Lower leg skin (tissue), 4 donors: Measurements from ENCODE around the gene NLN. TPM values are rescaled to one million over a fixed set of nuclear protein-coding genes. Genes with fewer than 3 reads are reported as not detected.

ENCODE experiments used
- DNase-seq, 2 donors: peaks; one replicate each; pipeline ENCODE4 v3.0.0-alpha.2; 2019; ENCODE audit warnings: low spot score in 2 of 2
- H3K4me3 ChIP-seq: fragments of 200-600 bp; sonication (generic); 2 replicates; pipeline ENCODE4 v1.5.1; 2017; ENCODE audit warnings: mild to moderate bottlenecking, low read depth; ENCODE audit not compliant: poor library complexity, severe bottlenecking
- CTCF ChIP-seq, 3 donors: fragments of 450-650 bp; IDR thresholded peaks; one replicate each; pipeline ENCODE4 v1.5.1; 2016; ENCODE audit warnings: antibody characterized with exemption in 3 of 3, mild to moderate bottlenecking in 3 of 3, moderate library complexity in 2 of 3
- POLR2A ChIP-seq, 2 donors: fragments of 450-650 bp; IDR thresholded peaks; one replicate each; pipeline ENCODE4 v1.6.1; 2016 to 2017; ENCODE audit warnings: antibody characterized with exemption in 2 of 2, mild to moderate bottlenecking in 1 of 2, moderate library complexity in 1 of 2
- WGBS, 2 donors: methylation state at CpG; one replicate each; pipeline ENCODE4 v1.1.5; 2018; 5-methylcytosine and 5-hydroxymethylcytosine counted together
- intact Hi-C: fragments of 100-400 bp; cut with DNase I; formaldehyde crosslinking; loops from one replicate; pipeline ENCODE4 v1.15.0; 2023; ENCODE audit warnings: low total_unique reads
- total RNA-seq, 4 donors: library from RNA; depleted of rRNA; stranded (reverse); fragments of >200 nt; gene quantifications; one replicate each; pipeline ENCODE4 v1.1.0, GENCODE V29; 2016

The NLN gene
- total RNA-seq, 4 donors from 2014 or later = 14.0 to 18.8 (median 16.4) TPM

- intact Hi-C loops = no loop called here
- no peak for DNase-seq
- TF ChIP-seq CTCF (IDR thresholded peaks at IDR 0.05) (no peak), POLR2A (IDR thresholded peaks at IDR 0.05) (no peak)
- no peak overlapping the region for H3K4me3 ChIP-seq
- 88 to 92% methylated on average over 5 of the region's 5 CpGs for WGBS, 2 donors
These were observed 103.7 kb downstream of the NLN start for GRCh38 chr5:65825408-65826328.

GRCh38 chr5:65828022-65828896 lies 106.3 kb downstream of the NLN start:
- WGBS, 2 donors = 42 to 46% methylated on average over 12 of the region's 12 CpGs
- DNase-seq = no peak
- no peak overlapping the region for H3K4me3 ChIP-seq
- TF ChIP-seq CTCF (IDR thresholded peaks at IDR 0.05) (no peak), POLR2A (IDR thresholded peaks at IDR 0.05) (no peak)
- intact Hi-C loops = no loop called here

GRCh38 chr5:65830856-65831255 lies 108.9 kb downstream of the NLN start:
- TF ChIP-seq POLR2A (IDR thresholded peaks at IDR 0.05) (no peak), CTCF (IDR thresholded peaks at IDR 0.05) (no peak)
- no peak overlapping the region for H3K4me3 ChIP-seq
- 69 to 80% methylated on average over 2 of the region's 2 CpGs for WGBS, 2 donors
- DNase-seq = no peak
- intact Hi-C loops = no loop called here

GRCh38 chr5:65831276-65831675 lies 109.3 kb downstream of the NLN start:
- intact Hi-C loops = no loop called here
- WGBS, 2 donors = 90 to 97% methylated on average over 1 of the region's 1 CpG
- DNase-seq = no peak
- TF ChIP-seq POLR2A (IDR thresholded peaks at IDR 0.05) (no peak), CTCF (IDR thresholded peaks at IDR 0.05) (no peak)
- H3K4me3 ChIP-seq = no peak overlapping the region

- TF ChIP-seq POLR2A (IDR thresholded peaks at IDR 0.05) (no peak), CTCF (IDR thresholded peaks at IDR 0.05) (no peak)
- intact Hi-C loops = no loop called here
- DNase-seq = no peak
- no peak overlapping the region for H3K4me3 ChIP-seq
These were observed 110.1 kb downstream of the NLN start for GRCh38 chr5:65832152-65832551.
